ENCODE data around the gene ARHGAP33.

ARHGAP33 gene, protein sequence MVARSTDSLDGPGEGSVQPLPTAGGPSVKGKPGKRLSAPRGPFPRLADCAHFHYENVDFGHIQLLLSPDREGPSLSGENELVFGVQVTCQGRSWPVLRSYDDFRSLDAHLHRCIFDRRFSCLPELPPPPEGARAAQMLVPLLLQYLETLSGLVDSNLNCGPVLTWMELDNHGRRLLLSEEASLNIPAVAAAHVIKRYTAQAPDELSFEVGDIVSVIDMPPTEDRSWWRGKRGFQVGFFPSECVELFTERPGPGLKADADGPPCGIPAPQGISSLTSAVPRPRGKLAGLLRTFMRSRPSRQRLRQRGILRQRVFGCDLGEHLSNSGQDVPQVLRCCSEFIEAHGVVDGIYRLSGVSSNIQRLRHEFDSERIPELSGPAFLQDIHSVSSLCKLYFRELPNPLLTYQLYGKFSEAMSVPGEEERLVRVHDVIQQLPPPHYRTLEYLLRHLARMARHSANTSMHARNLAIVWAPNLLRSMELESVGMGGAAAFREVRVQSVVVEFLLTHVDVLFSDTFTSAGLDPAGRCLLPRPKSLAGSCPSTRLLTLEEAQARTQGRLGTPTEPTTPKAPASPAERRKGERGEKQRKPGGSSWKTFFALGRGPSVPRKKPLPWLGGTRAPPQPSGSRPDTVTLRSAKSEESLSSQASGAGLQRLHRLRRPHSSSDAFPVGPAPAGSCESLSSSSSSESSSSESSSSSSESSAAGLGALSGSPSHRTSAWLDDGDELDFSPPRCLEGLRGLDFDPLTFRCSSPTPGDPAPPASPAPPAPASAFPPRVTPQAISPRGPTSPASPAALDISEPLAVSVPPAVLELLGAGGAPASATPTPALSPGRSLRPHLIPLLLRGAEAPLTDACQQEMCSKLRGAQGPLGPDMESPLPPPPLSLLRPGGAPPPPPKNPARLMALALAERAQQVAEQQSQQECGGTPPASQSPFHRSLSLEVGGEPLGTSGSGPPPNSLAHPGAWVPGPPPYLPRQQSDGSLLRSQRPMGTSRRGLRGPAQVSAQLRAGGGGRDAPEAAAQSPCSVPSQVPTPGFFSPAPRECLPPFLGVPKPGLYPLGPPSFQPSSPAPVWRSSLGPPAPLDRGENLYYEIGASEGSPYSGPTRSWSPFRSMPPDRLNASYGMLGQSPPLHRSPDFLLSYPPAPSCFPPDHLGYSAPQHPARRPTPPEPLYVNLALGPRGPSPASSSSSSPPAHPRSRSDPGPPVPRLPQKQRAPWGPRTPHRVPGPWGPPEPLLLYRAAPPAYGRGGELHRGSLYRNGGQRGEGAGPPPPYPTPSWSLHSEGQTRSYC

DNA sequence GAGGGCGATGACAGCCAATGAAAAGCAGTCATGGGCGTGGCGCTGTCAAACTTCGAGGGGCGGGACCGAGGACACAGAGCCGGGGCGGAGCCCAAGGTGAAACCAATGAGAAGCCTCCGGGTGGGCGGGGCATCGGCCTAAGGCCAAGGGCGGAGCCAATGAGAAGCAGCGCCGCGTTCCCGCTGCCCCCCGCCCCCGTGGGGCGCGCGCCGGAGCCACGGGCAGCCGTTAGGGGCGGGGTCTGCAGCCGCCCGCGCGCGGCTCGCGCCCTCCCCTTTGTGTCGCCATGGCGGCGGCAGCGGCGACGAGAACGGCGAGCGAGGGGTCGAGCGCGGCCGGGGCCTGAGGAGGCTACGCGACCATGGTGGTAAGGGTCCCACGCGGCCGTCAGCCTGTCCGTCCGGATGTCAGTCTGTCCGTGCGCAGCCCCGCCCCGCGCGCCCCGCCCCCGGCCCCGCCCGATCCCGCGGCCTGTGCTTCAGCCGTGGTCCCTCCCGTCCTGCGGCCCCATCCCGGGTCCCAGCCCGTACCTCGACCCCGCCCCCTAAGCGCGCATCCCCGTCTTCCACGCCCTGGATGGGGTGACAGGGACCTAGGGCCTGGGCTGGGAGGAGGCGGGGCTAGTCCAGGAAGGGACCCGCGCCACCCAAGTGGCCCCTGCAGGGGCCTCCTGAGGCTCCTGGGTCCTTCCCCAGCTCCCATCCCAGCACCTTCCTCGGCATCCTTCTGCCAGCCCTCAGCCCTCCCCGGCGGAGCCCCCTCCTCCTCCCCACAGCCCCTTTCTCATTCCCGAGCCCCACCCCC is at the start of gene ARHGAP33:
Gene ARHGAP33, plus strand, starts transcription at position 267 of the 804 bp plus-strand sequence. Its CDS starts 95 bp downstream, at position 362.
- DNase-seq: peak; percentile 99

- DNase-seq: no peak
These were observed 48.1 kb upstream of the ARHGAP33 start for GRCh38 chr19:35727053-35727955.

GRCh38 chr19:35727956-35728706 is 47.2 kb upstream of the ARHGAP33 start:
- DNase-seq: no peak

- DNase-seq: no peak
These were observed 46.3 kb upstream of the ARHGAP33 start for GRCh38 chr19:35729021-35729420.

DNA sequence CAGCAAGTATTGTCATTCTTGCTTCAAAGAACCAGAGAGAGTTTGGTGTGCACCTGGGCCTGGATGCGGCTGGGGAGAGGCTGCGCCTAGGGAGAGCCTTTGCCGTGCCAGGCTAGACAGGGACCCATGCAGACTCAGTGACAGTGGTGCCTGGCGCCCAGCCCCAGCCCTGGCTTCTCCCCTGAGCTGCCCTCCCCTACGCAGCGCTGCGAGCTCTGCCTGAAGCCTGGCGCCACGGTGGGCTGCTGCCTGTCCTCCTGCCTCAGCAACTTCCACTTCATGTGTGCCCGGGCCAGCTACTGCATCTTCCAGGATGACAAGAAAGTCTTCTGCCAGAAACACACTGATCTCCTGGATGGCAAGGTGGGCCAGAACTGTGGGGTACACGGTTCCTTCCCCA is 45.6 kb upstream of the ARHGAP33 start:
- no peak for DNase-seq

- DNase-seq: no peak
These were observed 45.0 kb upstream of the ARHGAP33 start for GRCh38 chr19:35730326-35730725.

DNA sequence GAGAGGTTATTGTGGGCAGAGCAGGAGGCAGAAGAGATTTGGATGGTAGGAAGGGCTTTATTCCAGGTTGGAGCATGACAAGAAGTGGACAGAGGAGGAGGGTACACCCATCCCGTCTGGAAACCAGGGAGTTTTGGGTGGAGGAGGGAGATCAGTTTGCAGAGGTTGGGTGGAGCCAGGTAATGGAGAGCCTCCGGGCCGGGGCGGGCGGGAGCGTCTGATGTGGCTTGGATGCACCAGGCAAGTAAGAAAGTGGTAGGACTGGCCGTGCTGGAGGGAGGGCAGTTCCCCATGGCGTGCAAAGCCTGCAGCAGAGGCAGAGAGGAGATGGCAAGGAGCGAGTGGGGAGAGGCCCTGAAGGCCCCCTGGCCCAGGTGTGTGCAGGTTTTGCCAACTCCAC is 44.0 kb upstream of the ARHGAP33 start:
- no peak for DNase-seq

DNA sequence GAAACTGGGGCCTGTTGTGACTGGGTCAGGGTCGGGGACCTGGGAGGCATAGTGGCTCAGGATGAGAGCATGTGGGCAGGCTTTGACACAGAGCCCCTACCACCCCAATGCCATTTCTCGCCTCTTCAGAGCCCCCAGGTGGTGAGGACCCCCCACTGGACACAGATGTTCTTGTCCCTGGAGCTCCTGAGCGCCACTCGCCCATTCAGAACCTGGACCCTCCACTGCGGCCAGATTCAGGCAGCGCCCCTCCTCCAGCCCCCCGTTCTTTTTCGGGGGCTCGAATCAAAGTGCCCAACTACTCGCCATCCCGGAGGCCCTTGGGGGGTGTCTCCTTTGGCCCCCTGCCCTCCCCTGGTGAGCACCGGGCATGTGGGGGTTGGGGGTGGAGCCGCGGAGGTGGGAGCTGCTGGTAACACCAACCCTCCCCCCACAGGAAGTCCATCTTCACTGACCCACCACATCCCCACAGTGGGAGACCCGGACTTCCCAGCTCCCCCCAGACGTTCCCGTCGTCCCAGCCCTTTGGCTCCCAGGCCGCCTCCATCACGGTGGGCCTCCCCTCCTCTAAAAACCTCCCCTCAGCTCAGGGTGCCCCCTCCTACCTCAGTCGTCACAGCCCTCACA is 43.5 kb upstream of the ARHGAP33 start:
- no peak for DNase-seq

- DNase-seq: no peak
These were observed 42.7 kb upstream of the ARHGAP33 start for GRCh38 chr19:35732540-35733179.

DNA sequence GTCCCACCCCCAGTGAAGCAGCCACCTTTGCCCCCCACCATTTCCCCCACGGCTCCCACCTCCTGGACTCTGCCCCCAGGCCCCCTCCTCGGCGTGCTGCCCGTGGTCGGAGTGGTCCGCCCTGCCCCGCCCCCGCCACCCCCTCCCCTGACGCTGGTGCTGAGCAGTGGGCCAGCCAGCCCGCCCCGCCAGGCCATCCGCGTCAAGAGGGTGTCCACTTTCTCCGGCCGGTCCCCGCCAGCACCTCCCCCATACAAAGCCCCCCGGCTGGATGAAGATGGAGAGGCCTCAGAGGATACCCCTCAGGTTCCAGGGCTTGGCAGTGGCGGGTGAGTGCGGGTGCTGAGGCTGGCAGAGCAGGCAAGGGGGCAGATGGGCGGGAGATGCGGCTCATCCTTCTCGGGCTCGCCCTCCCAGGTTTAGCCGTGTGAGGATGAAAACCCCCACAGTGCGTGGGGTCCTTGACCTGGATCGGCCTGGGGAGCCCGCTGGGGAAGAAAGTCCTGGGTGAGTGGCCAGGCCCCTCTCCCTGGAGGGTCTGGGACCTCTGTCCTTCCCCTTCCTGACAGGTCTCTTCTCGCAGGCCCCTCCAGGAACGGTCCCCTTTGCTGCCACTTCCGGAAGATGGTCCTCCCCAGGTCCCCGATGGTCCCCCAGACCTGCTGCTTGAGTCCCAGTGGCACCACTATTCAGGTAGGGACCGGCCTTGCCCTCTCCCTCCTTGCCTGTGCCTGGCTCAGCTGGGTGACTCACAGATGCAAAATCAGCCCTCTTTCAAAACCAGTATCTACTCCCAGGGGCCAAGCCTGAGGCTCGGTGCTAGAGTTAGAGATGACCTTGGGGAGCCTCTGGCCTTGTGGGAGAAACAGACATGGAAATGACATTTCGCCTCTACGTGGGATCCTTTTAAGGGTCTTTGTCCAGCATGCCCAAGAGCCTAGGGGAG is 41.9 kb upstream of the ARHGAP33 start:
- no peak for DNase-seq

GRCh38 chr19:35734273-35734672 is 41.1 kb upstream of the ARHGAP33 start:
- DNase-seq: no peak

GRCh38 chr19:35734889-35735288 is 40.5 kb upstream of the ARHGAP33 start:
- no peak for DNase-seq

GRCh38 chr19:35736913-35737886 is 38.2 kb upstream of the ARHGAP33 start:
- no peak for DNase-seq

GRCh38 chr19:35738021-35738886 is 37.1 kb upstream of the ARHGAP33 start:
- no peak for DNase-seq

GRCh38 chr19:35738887-35739229 is 36.5 kb upstream of the ARHGAP33 start:
- DNase-seq: no peak
